Body of pancreas (tissue), 4 donors: ENCODE data around the gene EFHC2.

Source experiments
- CTCF ChIP-seq, 7 experiments: fragments of 450-650 bp in 4 of 7; fragments of 200-600 bp in 3 of 7; sonication (generic) in 3 of 7; IDR thresholded peaks; one replicate each; pipeline ENCODE4 v1.5.1; 2016 to 2019; ENCODE audit warnings: antibody characterized with exemption in 7 of 7
- POLR2A ChIP-seq, 3 donors: fragments of 450-650 bp; IDR thresholded peaks; one replicate each; pipeline ENCODE4 v1.6.1; 2016; ENCODE audit warnings: antibody characterized with exemption in 3 of 3, mild to moderate bottlenecking in 2 of 3

GRCh38 chrX:44143061-44143602, 200.3 kb downstream of the EFHC2 start:
- TF ChIP-seq CTCF (IDR thresholded peaks at IDR 0.05) (no peak), POLR2A (IDR thresholded peaks at IDR 0.05) (no peak)
